T-helper 2 cell (primary cell): ENCODE measurements around the gene ARSB.

Experiments used
- DNase-seq, 5 experiments: peaks; one replicate each; pipeline versions ENCODE4 v3.0.0 to v3.0.0-alpha.2; 2012 to 2022

ARSB gene

DNA sequence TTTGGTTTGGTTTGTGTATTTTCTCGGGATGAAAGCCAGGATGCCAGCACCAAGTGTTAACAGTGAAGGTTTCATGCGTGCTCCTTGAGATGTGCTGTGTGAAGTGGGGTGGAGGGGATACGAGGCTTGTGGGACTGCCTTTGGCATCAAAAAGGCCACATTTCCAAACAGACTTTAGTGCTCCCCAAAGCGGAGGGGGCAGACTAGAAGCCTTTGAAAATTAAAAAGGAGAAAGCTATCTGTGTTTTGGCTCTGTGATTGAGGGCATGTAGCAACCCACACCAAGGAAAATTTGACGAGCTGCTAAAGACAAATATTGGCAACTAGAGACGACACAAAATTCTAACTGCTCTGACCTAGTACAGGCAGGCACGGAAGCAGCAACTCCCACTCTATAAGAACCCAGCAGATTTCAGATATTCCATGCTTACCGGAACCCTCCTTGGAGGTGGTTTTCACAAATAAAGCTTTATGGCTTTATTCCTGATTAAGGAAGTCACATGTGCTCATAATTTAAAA, 154.5 kb downstream of the ARSB start:
- no peak for DNase-seq

DNA sequence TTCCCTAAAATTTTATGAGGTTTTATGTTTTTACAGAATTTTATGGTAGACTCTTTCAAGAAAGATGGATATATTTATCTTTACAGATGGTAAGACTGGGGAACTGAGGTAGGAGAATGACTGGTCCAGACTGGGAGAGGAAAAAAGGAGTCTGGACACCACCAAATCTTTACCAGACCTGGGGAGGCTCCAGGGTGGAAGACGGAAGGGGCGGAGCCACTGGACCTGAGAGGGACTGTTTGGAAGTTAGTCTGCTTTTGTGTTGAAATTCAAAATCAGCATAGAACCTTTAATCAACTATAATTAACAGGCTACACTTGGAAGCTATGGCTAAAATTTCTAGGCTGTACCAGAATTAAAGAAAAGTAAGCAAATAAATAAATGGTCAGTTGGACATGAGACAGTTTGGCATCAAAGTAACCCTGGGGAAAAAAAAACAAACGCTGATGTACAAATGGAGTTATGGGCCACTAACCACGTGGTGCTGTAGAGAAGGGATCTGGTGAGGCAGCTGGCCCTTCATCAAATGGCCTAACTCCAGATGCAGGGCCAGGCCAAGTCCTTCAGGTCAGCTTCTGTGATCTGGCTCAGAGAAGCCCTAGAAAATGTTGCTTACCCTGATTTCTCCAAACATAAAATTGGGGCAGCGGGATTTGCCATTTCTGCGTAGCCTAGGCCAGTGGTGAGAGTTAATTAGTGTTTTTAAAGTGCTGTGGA, 155.1 kb downstream of the ARSB start:
- DNase-seq, result no peak

DNA sequence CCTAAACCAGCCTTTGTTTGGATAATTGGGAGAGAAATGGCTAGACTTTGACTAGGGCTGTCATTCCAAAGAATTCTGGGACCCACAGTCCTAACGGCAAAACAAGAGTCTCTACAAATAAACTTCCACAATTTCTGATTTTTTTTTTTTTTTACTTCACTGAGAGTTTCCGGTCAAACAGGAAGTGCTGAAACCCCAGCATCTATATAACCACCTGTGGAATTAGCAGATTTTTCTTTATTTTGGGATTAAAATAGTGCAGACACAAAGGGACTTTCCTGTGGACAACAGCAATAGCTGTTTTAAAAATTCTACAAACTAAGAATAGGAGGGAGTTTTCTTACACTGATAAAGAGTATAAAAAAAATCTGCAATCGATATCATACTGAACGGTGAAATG, 157.4 kb downstream of the ARSB start:
- DNase-seq, result no peak

DNA sequence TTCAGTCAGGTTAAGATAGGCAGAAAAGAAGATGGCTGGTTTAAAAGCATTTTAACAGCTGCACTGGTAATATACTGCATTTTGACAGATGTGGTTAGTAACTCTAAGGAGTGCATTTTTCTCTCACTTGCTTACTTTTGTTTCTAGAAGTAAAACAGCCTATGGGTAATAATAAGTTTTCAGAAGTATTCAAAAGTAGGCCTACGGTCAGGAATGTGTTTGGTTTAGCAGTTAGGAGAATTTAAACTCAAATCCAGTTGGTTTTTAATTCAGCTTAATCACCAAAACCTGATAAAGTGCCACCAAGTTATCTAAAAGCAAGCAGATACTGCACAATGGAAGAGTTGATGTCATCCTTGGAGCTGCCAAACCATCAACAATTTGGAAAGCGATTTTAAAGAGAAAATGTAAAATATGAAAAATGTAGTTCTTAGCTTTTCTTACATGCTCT, 160.3 kb downstream of the ARSB start:
- no peak for DNase-seq

GRCh38 chr5:78823196-78823595, 161.9 kb downstream of the ARSB start:
- DNase-seq, result no peak

DNA sequence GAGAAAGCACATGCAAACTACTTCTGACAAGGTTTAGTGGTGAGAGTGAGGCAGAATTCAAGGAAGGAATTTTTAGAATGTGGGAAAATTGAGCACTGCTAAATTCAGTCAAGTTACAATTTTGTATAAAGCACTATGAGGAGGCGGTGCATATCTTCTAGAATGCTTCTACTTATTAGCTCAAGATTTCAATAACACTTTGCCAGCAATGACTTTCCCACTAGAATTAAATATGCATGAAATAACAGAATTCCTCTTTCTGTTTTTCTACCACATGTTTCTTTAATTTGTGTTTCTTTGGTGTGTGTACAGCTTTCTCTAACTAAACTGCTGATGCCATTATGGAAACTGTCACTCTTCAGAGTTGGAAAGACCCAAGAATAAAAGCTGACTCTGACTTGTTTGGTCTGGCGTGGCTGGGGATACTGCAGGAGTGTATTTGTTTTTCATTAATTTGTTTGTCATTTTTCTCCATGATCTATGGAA, 163.5 kb downstream of the ARSB start:
- DNase-seq, result no peak

GRCh38 chr5:78819707-78820106, 165.4 kb downstream of the ARSB start:
- no peak for DNase-seq

GRCh38 chr5:78819166-78819565, 165.9 kb downstream of the ARSB start:
- DNase-seq, result no peak

GRCh38 chr5:78816143-78816765, 168.9 kb downstream of the ARSB start:
- no peak for DNase-seq

GRCh38 chr5:78813906-78814530, 171.1 kb downstream of the ARSB start:
- DNase-seq, result peak in 1 of 5 experiments; percentile 3

DNA sequence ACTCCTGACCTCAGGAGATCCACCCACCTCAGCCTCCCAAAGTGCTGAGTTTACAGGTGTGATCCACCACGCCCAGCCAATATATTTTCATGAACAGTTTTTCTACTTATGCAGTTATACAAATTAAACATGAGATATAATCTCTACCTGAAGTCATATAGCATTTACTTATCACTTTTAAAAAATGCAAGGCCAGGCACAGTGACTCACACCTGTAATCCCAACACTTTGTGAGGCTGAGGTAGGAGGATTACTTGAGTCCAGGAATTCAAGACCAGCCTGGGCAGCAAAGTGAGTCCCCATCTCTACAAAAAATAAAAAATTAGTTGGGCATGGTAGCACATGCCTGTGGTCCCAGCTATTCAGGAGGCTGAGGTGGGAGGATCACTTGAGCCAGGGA, 171.8 kb downstream of the ARSB start:
- DNase-seq, result no peak

DNA sequence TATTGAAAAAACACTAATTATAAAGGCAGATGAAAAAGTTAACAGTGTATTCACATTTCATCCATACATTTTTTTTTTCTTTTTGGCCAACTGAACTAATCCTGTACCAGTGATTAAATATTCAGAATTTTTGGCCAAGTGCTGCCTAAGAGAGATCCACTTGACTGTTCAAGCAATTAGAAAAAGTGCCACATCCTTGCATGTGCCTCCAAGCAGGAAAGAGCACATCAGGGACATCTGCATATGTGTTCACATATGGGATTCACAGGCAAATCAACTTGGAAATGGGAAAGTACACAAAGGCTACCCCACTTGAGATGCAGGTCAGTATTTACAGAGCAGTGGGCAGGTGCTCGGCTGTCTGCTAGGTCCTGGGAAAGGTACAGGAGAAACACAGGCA, 173.2 kb downstream of the ARSB start:
- DNase-seq, result no peak

DNA sequence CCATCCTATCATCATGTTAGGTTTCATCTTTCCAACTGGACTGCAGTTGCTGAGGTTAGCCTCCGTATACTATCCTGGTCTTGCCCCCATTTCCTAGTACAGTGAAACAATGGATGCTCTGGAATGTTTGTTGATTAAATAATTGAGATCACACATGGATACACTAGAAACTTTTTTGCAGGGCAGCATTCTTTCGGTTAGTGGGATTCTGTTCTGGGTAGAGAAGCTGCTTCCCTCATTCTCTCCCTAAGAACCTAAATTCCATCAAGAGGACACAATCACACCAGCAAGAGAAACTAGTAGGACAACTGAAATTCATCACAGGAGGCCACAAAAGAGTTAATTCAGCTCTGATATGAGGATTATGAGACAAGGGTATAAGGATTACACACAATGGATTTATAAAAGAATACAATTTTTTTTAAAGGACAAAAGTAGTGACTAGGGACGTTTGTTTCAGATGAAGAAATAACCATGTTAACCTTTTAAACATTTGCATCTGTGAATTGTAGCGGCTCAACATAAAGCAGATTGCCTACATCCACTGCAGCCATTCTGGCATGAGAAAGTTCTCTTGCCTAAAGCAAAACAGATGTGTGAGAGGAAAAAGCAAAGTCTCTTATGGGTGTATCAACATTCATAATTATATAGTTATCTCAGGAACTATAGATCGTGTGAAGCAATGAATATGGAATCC, 173.8 kb downstream of the ARSB start:
- no peak for DNase-seq

- DNase-seq, result no peak
Measured at GRCh38 chr5:78810098-78810920, 174.8 kb downstream of the ARSB start.

GRCh38 chr5:78809444-78809843, 175.7 kb downstream of the ARSB start:
- DNase-seq, result no peak

DNA sequence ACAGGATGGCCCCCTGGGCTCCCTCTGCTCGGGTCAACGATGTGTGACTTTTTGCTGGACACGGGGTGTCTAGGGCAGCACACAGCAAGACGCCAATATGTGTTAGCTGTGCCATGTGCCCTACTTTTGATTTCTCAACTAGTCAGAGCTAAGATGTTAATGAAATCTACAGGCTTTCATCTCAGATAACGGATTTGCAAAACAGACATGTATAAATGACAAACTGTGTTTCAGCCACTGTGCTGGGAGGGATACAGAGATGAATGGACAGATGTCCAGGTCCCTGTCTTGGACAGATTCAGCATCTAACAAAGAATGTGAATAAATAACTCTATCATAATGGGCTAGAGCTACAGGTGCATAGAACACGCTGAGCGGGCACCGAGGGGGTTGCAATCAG, 176.3 kb downstream of the ARSB start:
- no peak for DNase-seq

GRCh38 chr5:78808380-78808779, 176.7 kb downstream of the ARSB start:
- DNase-seq, result no peak

- DNase-seq, result no peak
Measured at GRCh38 chr5:78806544-78806943, 178.6 kb downstream of the ARSB start.

DNA sequence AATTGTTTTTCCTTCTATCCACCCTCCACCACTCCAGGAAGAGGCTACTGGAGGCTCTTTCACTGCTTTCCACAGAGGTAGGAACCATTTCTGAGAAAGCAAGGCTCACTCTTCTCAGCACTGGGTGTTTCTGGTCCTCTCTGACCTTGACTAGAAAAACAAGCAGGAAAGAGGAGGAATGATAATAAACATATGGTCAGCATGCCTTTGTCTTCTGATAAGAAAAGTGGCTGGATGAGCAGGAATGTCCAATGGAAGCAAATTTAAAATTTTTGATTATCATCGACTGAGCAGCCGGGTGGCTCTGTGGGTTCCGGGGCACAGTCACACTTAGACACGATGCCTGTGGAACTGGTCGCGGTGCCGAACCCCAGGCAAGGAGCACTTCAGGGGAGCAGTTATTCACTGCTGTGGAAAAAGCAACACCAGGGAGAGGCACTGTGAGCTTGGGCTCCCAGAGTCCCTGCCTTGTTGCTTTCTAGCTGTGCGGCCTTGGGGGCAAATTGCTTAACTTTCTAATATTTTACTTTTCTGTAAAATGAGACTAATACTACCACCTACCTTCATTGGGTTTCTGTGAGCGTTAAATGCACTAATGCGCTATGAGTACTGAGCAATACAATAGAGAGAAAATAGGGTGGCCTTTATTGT, 179.5 kb downstream of the ARSB start:
- no peak for DNase-seq

- DNase-seq, result no peak
Measured at GRCh38 chr5:78804995-78805394, 180.1 kb downstream of the ARSB start.

DNA sequence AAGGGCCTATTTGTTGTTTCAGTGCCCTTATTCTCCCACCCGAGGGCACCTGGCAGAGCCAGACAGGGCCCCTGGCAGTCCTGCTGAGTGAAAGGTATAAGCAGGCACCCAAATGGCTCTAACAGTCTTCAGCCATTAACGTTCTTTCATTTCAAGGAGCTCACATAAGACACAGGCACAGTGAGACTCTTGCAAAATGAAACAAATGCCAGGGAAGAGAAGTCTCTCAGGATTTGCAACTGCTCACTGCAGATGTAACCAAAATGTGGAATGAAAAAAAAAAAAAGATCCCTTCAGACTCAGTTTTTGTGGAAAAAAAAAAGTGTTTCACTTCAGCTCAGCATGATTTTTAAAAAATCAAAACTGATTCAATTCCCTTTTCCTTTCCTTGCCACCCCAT, 181.2 kb downstream of the ARSB start:
- DNase-seq, result no peak

DNA sequence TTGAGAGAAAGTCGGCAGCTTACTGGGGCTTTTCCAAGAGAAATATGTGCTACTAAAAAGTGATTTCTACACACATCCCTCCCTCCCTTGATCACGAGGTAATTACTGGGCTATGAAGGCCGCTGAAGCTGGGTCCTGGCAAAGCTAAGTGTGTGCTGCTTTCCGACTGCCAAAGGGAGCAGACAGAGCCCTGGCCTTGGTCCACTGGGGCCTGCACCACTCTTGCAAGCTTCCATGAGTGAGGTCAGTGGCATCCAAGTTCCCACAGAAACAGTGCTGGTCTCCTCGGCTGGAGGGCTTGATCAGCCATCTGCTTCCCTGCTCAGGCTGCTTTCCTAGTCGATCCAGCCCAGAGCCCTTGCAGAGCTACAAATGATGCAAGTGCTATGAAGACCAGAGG, 181.8 kb downstream of the ARSB start:
- no peak for DNase-seq
